HG02981 (cell line): Measurements from ENCODE around the gene UTP20.
A peak's percentile ranks its signal among the peaks of the same experiment; 100 is the strongest.
"Not testable (repeated sequence)": the region's sequence is repeated elsewhere in the genome, so short reads cannot be mapped to it uniquely, and the experiment has no call there.

Source experiments
- ATAC-seq: cut with Tn5 transposase; IDR thresholded peaks from one replicate; pipeline ENCODE4 v1.9.1; 2021; ENCODE audit warnings: mild to moderate bottlenecking, moderate library complexity; ENCODE audit not compliant: unreplicated experiment

Gene UTP20

DNA sequence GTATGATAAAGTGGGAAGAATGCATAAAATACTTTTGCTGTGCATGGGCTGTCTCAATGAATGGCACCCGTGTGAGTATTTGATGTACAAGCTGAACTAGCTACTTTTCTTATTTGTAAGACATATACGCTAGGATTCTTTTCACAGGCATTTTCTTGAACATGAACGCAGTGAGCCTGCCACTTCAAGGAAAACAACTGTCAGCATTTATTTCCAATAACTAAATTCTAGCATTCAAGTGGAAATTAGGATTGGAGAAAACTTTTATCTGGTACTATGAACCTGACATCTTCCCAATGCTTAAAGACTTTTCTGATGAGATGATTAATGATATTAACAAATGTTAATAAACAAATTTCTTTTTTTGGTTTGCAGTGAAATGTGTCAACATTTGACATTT, 45.7 kb downstream of the UTP20 start:
- ATAC-seq = no peak

DNA sequence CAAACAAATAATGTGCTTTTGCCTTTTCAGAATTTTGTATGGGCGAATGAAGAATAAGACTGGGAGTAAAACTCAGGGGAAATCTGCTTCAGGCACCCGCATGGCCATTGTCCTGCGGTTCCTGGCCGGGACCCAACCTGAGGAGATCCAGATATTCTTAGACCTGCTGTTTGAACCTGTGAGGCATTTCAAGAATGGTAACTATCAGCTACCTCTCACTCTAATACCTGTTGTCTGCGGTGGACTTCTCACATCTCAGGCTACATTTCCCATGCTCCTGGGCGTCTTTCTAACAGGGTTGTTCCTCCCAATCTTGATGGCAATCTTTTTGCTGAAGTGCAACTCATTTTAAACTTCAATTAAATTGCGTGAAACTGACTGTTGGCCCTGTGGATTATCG, 47.1 kb downstream of the UTP20 start:
- no peak for ATAC-seq

DNA sequence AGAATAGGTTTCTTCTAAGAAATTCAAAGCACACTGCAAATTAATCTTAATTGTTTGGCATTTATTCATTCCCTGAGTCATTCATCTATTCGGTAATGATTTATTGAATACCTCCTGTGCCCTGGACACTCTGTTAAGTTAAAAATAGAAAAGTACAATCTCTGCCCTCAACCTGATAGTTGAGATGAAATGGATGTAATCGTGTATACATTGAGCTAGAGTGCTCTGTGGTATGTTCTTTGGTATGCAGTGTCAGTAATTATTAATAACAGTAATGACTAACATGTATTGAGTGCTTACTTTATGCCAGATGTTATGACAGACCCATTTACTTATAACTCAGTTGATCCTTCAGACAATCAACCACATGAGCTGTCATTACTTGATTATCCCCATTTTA, 47.6 kb downstream of the UTP20 start:
- ATAC-seq = no peak

DNA sequence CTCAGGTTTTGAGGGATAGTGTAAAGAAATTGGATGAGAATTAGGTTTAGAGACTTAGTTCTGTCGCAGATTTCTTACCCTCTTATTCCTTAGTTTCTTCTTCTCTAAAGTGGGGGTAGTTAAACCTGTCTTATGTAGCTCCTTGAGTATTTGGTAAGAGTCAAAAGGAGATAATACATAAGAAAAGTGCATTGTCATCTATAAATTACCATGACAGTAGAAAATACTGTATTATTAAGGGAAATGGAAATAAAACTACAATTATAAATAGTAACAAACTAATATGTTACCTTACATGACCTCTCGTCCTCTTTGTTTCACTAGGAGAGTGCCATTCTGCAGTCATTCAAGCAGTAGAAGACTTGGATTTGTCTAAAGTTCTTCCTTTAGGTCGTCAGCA, 49.0 kb downstream of the UTP20 start:
- ATAC-seq = no peak

DNA sequence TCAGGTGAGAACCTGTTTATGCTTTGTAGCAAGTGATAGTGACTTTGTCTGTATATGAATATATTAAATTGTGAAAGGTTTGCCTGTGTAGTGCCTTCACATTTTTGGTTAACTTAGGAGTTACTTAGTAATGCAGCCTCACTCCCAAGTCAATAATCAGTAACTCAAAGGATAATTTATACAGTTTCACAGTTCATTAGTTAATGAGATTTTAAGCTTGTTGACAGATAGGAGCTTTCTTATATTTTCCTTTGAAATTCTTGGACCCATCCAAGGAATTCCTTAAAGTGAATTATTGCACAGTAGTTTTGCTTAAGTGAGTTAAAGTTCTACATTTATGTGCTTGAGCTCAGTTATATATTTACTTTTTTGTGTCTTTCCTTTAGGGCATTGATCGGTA, 50.7 kb downstream of the UTP20 start:
- no peak for ATAC-seq

DNA sequence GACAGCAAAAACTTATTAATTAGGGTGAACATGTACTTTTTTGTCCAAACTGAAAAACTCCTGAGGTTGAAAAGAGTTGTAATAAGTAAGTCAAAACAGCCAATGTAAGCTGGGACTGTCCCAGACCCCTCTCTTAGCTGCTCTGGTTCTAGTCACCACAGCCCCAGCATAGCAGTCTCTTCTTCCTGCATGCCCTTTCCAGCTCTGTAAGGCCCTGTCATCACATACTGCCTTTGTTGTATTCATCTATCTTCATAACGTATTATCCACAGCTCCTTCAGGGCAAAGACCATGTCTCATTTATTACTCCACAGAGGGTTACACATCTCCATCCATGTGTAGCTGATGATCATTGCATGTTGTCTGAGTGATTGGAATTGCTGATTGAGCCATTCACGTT, 56.5 kb downstream of the UTP20 start:
- no peak for ATAC-seq

DNA sequence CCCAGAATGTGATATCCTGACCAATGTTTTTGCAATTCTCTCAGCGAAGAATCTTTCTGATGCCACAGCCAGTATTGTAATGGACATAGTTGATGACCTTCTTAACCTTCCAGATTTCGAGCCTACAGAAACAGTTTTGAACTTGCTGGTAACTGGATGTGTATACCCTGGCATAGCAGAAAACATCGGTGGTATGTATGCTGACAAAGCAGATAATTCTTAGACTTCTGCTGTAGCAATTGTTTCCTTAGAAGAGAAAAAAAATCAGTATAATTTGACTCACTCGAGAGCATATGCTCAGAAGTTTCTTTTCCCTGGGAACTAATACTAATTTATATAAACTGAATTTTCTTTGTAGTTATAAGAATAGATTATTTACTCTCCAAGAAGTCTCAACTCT, 58.2 kb downstream of the UTP20 start:
- ATAC-seq = no peak

DNA sequence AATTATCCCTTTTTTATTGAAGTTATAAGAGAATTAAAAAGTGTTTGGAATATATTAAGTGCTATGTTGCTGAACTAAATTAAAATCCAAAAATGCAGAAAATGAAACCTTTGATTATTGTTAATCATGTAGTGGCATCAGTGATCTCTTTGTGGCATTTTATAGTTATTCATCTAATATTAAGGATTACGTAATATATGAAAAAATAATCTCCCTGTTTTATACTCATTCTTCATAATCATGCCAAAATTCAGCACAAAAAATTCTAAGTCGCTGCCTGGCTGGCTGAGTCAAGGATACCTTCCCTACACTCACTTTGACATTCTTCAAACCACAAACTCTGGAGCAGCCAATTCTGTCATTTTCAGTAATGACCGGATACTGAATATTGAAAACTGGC, 64.0 kb downstream of the UTP20 start:
- ATAC-seq = no peak

DNA sequence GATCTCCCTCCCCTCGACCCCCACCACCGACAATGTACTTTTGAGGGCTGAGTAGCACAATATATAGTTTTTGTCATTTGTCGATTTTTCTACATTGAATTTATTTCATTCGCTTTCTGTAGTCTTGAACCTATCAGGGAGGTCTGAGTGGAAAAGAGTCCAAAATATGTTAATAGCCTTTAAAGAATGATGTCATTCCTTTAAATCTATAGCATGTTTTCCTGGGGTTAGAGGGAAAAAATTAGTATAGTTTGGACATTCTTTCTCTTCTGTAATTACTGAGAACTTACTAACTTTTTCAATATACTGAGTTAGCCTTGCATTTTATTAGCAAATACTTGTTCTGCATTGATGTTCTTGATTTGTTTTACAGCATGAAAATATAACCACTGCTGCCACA, 71.8 kb downstream of the UTP20 start:
- ATAC-seq = no peak

DNA sequence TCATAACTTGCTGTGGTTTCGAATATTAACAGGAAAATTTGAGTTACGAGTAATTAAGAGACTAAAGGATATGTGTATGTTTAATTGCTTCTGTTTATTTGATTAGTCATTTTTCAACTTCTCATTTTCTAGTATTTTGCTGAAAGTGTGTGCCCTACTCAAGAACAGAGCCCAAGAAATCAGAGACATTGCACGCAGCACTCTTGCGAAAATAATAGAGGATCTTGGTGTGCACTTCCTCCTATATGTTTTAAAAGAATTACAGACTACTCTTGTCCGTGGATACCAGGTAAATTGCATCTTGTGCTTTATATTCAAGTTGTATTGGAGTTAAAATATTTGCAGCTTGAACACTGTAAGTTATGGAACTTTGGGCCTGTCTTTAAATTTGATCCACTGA, 76.9 kb downstream of the UTP20 start:
- no peak for ATAC-seq

DNA sequence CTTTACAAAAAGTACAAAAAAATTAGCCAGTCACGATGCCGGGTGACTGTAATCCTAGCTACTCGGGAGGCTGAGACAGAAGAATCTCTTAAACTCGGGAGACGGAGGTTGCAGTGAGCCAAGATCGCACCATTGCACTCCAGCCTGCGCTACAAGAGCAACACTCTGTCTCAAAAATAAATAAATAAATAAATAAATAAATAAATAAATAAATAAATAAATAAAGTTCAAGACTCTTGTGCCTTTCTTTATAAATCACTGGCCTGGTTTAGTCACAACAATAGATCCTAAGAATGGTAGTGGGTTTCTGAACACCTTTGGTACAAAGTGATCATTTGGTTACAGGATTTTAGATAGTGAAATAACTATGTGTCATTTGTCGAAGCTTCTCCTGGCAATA, 81.5 kb downstream of the UTP20 start:
- ATAC-seq = no peak

DNA sequence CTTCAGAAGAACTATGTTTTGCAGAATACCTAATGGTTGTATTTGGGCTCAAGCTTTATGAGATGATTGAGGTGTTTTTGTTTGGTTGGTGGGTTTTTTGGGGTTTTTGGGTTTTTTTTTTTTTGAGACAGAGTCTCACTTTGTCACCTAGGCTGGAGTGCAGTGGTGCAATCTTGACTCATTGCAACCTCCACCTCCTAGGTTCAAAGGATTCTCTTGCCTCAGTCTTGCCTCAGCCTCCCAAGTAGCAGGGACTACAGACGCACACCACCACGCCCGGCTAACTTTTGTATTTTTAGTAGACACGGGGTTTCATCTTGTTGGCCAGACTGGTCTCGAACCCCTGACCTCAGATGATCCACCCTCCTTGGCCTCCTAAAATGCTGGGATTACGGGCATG, 88.1 kb downstream of the UTP20 start:
- no peak for ATAC-seq

DNA sequence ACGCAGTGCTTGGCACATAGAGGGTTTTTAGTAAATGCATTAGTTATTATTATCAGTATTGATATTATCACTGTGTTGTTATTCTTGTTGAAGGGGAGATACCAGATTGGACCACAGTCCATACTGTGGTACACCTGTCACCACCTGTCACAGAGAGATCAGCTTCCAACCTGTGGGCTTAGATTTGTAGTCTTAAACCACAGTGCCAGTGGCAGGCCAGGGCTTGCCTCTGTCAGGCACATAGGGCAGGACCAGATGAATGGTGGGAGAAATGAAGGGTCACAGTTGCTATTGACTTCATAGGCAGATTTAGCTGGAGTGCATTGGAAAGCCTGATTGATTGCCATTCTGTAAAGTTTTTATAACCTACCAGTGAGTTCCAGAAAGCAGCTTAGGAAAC, 92.5 kb downstream of the UTP20 start:
- ATAC-seq = no peak

DNA sequence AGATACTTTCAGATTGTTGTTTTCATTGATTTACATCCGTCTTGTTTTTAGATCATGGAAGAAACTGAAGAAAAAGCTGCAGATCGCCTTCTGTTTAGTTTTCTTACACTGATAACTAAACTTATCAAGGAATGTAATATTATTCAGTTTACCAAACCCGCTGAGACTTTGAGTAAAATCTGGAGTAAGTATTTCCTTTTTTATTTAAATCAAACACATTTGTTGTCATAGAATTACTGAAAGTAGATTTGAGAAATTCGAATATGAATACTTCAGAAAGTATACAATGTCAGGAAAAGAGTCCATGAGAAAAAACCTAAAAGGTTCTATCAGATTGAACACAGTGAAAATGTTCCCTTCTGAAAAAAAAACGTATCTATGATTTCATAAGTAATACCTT, 95.7 kb downstream of the UTP20 start:
- no peak for ATAC-seq

DNA sequence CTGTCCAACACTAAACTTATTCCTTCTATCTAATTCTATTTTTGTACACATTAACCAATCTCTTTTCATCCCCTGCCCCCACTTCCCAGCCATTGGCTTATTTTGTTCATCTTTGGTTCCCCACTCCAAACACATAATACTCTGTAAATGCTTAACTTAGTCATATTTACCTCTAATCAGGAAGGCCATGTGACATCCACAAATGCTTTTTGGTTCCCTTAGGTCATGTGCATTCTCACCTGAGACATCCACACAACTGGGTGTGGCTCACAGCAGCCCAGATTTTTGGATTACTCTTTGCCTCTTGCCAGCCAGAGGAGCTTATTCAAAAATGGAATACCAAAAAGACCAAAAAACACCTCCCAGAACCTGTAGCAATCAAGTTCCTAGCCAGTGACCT, 99.2 kb downstream of the UTP20 start:
- ATAC-seq = no peak

DNA sequence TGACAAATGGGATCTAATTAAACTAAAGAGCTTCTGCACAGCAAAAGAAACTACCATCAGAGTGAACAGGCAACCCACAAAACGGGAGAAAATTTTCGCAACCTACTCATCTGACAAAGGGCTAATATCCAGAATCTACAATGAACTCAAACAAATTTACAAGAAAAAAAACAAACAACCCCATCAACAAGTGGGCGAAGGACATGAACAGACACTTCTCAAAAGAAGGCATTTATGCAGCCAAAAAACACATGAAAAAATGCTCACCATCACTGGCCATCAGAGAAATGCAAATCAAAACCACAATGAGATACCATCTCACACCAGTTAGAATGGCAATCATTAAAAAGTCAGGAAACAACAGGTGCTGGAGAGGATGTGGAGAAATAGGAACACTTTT, 111.3 kb downstream of the UTP20 start:
- ATAC-seq = not testable (repeated sequence)

DNA sequence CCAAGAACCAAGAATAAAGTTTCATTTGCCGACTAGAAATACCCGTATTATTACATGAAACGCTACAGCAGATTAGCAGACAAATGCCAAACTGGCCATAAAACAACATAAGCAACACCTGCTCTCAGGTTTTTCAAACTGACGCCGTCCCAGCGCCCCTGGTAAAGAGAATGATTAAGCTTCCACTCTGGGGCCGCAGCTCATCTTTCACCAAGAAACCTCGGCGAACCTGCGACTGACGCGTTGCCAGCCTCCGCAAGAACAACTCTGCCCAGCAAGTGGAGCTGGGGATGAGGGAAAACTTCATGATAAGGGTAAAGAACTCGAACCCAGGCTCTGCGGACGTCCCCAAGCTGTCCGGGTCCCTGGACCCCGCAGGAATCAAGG, 127.1 kb downstream of the UTP20 start:
- peak; percentile 38 for ATAC-seq

DNA sequence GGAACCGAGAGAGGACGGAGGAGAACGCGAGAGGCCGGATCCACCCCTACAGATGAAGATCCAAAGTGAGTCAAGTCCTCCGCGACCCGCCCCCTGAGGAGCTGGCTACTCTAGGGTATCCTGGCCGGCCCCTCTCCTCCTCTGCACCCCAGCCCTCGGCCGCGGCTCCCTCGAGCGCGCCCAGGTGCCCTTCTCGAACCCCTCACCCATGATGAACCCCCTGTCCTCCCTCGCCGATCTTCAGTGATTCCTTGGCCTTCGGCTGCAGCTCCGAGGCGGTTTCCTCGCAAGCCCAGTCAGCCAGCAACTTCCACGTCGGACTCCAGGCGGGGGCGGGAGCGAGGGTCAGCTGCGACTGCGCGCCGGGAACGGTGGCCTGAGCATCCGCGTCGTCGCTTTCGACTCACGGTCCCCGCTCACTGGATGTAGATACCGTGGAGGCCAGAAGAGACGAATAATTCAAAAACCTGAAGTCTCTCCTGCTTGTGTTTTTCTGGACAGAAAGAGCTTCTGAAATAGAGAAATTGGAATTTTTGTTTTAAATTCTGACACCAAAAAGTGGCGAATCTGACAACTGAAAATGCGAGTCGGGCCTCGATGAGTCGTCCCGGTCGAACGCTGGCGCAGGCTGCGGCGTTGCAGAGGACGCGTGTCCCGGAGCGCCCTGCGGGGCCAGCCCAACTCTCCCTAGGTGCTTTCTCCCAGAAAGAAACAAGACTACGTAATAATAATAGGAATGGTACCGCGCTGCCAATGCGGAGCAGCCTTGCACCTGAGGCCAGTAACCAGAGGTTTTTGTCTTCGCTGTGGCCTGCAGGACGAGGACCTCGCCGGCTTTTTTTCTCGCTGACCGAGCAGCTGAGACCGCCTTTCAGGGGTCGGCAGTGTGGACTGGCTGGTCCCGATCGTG, 127.8 kb downstream of the UTP20 start, which contains the start of gene ARL1:
Gene ARL1, minus strand, starts transcription at position 337 of the 910 bp plus-strand sequence. Its CDS starts 127 bp downstream, at position 210.
- peak; percentile 72 for ATAC-seq

DNA sequence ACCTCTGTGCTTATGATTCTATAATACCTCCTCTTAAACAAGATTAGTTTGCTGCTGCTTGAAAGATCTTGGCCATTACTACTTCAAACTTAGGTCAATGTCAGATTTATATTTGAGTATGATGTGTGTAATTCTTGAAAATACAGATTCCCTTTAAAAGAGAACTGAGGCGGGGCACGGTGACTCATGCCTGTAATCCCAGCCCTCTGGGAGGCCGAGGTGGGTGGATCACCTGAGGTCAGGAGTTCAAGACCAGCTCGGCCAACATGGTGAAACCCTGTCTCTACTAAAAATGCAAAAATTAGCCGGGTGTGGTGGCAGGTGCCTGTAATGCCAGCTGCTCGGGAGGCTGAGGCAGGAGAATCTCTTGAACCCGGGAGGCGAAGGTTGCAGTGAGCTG, 130.3 kb downstream of the UTP20 start:
- ATAC-seq = not testable (repeated sequence)

DNA sequence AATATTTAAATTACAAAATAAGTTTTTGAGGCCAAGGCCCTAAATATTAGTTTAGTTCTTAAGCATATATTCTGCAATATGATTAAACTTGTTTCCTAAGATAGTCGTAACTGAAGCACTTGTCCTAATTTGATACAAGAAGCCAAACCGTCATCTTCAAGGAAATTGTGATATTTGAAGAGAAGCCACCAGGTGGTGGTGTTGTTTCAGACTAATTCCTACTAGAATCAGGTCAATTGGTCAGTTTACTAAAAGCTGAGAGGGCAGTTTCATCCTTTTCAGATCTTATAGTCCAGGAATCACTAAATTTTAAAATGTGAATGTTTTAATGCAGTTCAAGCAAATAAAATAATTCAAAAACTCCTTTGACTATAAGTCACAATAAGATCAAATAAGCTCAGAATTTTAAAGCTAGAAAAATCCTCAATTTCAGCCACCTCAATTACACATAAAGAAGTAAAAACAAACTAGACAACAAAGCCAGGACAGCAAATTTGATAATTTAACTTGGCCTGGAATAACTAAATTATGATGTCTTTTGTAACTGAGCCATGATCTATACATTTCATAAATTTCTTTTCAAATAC, 134.7 kb downstream of the UTP20 start:
- no peak for ATAC-seq

DNA sequence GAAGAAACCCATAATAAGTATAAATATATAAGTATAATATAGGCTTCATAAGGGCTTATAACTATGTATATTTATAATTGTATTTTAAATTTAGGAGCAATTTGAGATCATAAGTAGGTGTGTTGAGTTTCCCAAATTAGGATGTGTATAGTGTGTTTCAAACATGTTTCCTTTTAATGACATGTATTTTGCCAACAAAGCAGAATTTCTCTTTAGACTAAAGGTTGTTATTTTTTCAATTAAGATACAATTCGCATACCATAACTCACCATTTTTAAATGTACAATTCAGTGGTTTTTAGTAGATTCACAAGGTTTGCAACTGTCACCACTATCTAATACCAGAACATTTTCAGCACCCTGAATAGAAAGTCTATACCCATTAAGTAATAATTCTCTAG, 135.3 kb downstream of the UTP20 start:
- no peak for ATAC-seq

DNA sequence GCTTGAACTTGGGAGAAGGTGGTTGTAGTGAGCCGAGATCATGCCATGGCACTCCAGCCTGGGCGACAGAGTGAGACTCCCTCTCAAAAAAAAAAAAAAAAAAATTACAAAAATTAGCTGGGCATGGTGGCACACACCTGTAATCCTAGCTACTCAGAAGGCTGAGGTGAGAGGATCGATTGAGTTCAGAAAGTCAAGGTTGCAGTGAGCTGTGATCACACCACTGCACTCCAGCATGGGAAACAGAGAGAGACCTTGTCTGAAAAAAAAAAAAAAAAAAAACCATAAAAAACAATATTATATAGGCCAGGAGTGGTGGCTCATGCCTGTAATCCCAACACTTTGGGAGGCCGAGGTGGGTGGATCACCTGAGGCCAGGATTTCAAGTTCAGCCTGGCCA, 142.2 kb downstream of the UTP20 start:
- ATAC-seq = not testable (repeated sequence)

DNA sequence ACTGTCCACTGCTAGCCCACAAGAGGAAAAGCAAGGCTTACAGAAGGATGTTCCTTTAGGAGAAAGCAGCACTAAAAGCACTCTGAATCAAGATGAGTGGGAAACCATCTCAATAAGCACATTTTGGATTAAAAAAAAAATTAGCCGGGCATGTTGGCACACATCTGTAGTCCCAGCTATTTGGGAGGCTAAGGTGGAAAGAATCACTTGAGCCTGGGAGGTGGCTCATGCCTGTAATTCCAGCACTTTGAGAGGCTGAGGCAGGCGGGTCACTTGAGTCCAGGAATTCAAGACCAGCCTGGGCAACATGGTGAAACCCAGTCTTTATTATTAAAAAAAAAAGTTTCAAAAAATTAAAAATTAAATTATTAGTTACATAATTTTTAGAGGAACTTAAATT, 144.7 kb downstream of the UTP20 start:
- no peak for ATAC-seq
